SK-N-SH (cell line): ENCODE measurements around the gene MSH5. TPM values are rescaled to one million over a fixed set of nuclear protein-coding genes. Genes with fewer than 3 reads are reported as not detected.

ENCODE experiments used
- CTCF ChIA-PET: fragments of 300-600, 350-600 bp; formaldehyde crosslinking; extraction: SDS; loops from one replicate; lab custom pipeline; 2021; lab: Yijun Ruan, JAX
- POLR2A ChIA-PET: fragments of 350-600 bp; sonication (Branson Sonifier 250); formaldehyde crosslinking; extraction: SDS; loops from one replicate; lab custom pipeline; 2020; ENCODE audit warnings: antibody characterized with exemption, inconsistent platforms; lab: Yijun Ruan, JAX
- DNase-seq: peaks from one replicate; pipeline ENCODE4 v3.0.0; 2012
- H2AFZ ChIP-seq: fragments of 200-600 bp; sonication (generic); 2 replicates; pipeline ENCODE4 v1.8.1; 2016; ENCODE audit warnings: antibody characterized with exemption, mild to moderate bottlenecking, low read depth
- H3F3A ChIP-seq: fragments of 200-600 bp; sonication (generic); replicated peaks from 2 replicates; pipeline ENCODE3; 2016; ENCODE audit warnings: antibody characterized with exemption, mild to moderate bottlenecking; ENCODE audit not compliant: insufficient read depth
- H3K27ac ChIP-seq, 2 experiments: fragments of 200-500 bp in 1 of 2; fragments of 200-600 bp in 1 of 2; sonication (Bioruptor generic) in 1 of 2; sonication (generic), shearing (Covaris generic) in 1 of 2; 2 replicates each; pipeline versions ENCODE4 v1.5.1 to v1.6.1; 2014 to 2016; ENCODE audit warnings: low read depth in 2 of 2, inconsistent platforms in 1 of 2, low read length in 1 of 2, mild to moderate bottlenecking in 1 of 2, mixed read lengths in 1 of 2
- H3K27me3 ChIP-seq: fragments of 200-600 bp; sonication (generic), shearing (Covaris generic); 2 replicates; pipeline ENCODE4 v1.6.1; 2016; ENCODE audit warnings: mixed run types; ENCODE audit not compliant: insufficient read depth
- H3K36me3 ChIP-seq, 2 experiments: fragments of 200-500 bp in 1 of 2; fragments of 200-600 bp in 1 of 2; sonication (Bioruptor generic) in 1 of 2; sonication (generic) in 1 of 2; replicated peaks in 1 of 2; 2 replicates each; pipeline versions ENCODE3 to v1.5.1; 2014 to 2016; ENCODE audit warnings: low read length in 1 of 2, mild to moderate bottlenecking in 1 of 2; ENCODE audit not compliant: insufficient read depth in 2 of 2, control insufficient read depth in 1 of 2
- H3K4me1 ChIP-seq, 2 experiments: fragments of 200-500 bp in 1 of 2; fragments of 200-600 bp in 1 of 2; sonication (Bioruptor generic) in 1 of 2; sonication (generic), shearing (Covaris generic) in 1 of 2; 2 replicates each; pipeline versions ENCODE4 v1.5.1 to v1.6.1; 2014 to 2016; ENCODE audit warnings: low read depth in 1 of 2, low read length in 1 of 2, mixed run types in 1 of 2; ENCODE audit not compliant: insufficient read depth in 2 of 2, control insufficient read depth in 1 of 2
- H3K4me2 ChIP-seq: fragments of 200-600 bp; sonication (generic), shearing (Covaris generic); 2 replicates; pipeline ENCODE4 v1.6.1; 2017; ENCODE audit warnings: mixed run types
- H3K4me3 ChIP-seq, 2 experiments: fragments of 200-500 bp in 1 of 2; fragments of 200-600 bp in 1 of 2; sonication (Bioruptor generic) in 1 of 2; sonication (generic), shearing (Covaris generic) in 1 of 2; 2 replicates each; pipeline versions ENCODE4 v1.5.1 to v1.8.1; 2014 to 2016; ENCODE audit warnings: low read depth in 2 of 2, inconsistent platforms in 1 of 2, low read length in 1 of 2, mild to moderate bottlenecking in 1 of 2, mixed read lengths in 1 of 2, moderate library complexity in 1 of 2
- H3K79me2 ChIP-seq: fragments of 200-600 bp; sonication (generic); 2 replicates; pipeline ENCODE4 v1.8.1; 2017; ENCODE audit warnings: mild to moderate bottlenecking; ENCODE audit not compliant: insufficient read depth
- H3K9ac ChIP-seq: fragments of 200-600 bp; sonication (generic); 2 replicates; pipeline ENCODE4 v1.6.1; 2017; ENCODE audit warnings: mixed run types
- H3K9me2 ChIP-seq: fragments of 200-600 bp; sonication (generic); 2 replicates; pipeline ENCODE4 v1.6.1; 2017; ENCODE audit warnings: mixed run types
- H3K9me3 ChIP-seq: fragments of 200-600 bp; sonication (generic); 2 replicates; pipeline ENCODE4 v1.6.1; 2017; ENCODE audit warnings: mixed run types, mild to moderate bottlenecking, moderate library complexity
- H4K20me1 ChIP-seq: fragments of 200-600 bp; sonication (generic); 2 replicates; pipeline ENCODE4 v1.6.1; 2017; ENCODE audit warnings: mild to moderate bottlenecking, mixed run types; ENCODE audit not compliant: insufficient read depth
- ELF1 ChIP-seq: IDR thresholded peaks from 2 replicates; pipeline ENCODE4 v1.4.0; 2012
- EZH2phosphoT487 ChIP-seq: fragments of 200-600 bp; sonication (generic); IDR thresholded peaks from 2 replicates; pipeline ENCODE4 v1.6.1; 2017; ENCODE audit warnings: low read depth, mixed run types, mild to moderate bottlenecking, antibody characterized with exemption, moderate library complexity, borderline replicate concordance
- FOSL2 ChIP-seq: IDR thresholded peaks from 2 replicates; pipeline ENCODE4 v1.4.0; 2012; ENCODE audit warnings: low read depth, mild to moderate bottlenecking, moderate library complexity, borderline replicate concordance
- FOXM1 ChIP-seq: IDR thresholded peaks from 2 replicates; pipeline ENCODE4 v1.4.0; 2012; ENCODE audit warnings: low read depth, mild to moderate bottlenecking
- MEF2A ChIP-seq: IDR thresholded peaks from 2 replicates; pipeline ENCODE4 v1.4.0; 2012; ENCODE audit warnings: low read depth, borderline replicate concordance
- NRF1 ChIP-seq: IDR thresholded peaks from 2 replicates; pipeline ENCODE4 v1.6.1; 2012; ENCODE audit warnings: low read depth, mild to moderate bottlenecking, low read length
- RCOR1 ChIP-seq: fragments of 150-350 bp; IDR thresholded peaks from 2 replicates; pipeline ENCODE4 v1.6.1; 2017; ENCODE audit warnings: antibody characterized with exemption, low read length
- TAF1 ChIP-seq: IDR thresholded peaks from 2 replicates; pipeline ENCODE4 v1.6.1; 2012; ENCODE audit warnings: low read depth, mild to moderate bottlenecking, low read length, moderate library complexity, borderline replicate concordance
- TCF12 ChIP-seq: IDR thresholded peaks from 2 replicates; pipeline ENCODE4 v1.4.0; 2012
- TEAD4 ChIP-seq: IDR thresholded peaks from 2 replicates; pipeline ENCODE4 v1.4.0; 2012; ENCODE audit warnings: mild to moderate bottlenecking, borderline replicate concordance; ENCODE audit not compliant: insufficient read depth
- YY1 ChIP-seq: IDR thresholded peaks from 2 replicates; pipeline ENCODE4 v1.4.0; 2012; ENCODE audit warnings: low read depth, mild to moderate bottlenecking
- WGBS: methylation state at CpG from one replicate; pipeline ENCODE4 v1.1.6; 2017; ENCODE audit warnings: low lambda C conversion rate; 5-methylcytosine and 5-hydroxymethylcytosine counted together
- polyA plus RNA-seq, 3 experiments: library from polyadenylated mRNA; depleted of rRNA; stranded (reverse); fragments of >200 nt; gene quantifications; 2 replicates each; pipeline ENCODE4 v1.2.3, GENCODE V29; 2012
- TF ChIP-seq, protein P1 (sequence below): IDR thresholded peaks from 2 replicates; pipeline ENCODE4 v1.4.0; 2012; ENCODE audit warnings: low read depth, borderline replicate concordance
- TF ChIP-seq, protein P2 (sequence below): IDR thresholded peaks from 2 replicates; pipeline ENCODE4; 2012
- TF ChIP-seq, protein P3 (sequence below): IDR thresholded peaks from 2 replicates; pipeline ENCODE4 v1.4.0; 2012; ENCODE audit warnings: low read depth

MSH5 gene
- polyA plus RNA-seq, 1 of the 3 experiments (the other 2 are of a cell fraction), result 16.0 TPM

DNA sequence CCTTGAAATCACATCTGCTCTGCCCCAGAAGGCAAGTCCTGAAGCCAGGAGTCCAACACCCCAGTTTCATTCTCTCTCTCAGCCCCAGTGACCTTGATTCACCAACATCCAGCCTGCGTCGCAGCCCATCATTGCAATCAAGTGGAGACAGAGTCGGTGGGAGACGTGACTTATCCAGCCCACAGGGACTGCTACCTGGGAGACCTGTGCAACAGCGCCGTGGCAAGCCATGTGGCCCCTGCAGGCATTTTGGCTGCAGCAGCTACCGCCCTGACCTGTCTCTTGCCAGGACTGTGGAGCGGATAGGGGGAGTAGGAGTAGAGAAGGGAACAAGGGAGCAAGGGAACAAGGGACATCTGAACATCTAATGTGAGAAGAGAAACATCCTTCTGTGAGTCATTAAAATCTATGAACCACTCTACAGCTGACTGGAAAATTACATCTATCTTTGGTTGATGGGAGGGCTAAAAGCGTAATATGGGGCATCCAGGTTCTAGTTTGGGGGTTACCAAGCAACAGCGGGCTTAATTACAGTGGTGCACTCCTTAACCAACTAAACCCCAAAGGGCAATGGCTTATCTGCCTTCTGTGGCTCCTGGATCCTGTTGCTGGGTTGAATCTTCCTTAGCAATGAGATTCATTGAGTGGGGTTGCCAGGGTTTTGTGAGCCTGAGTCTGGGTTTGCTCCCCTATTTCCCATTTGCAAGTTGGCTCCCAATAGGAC, 22.1 kb upstream of the MSH5 start (continued):
- TF ChIP-seq, protein P1, sequence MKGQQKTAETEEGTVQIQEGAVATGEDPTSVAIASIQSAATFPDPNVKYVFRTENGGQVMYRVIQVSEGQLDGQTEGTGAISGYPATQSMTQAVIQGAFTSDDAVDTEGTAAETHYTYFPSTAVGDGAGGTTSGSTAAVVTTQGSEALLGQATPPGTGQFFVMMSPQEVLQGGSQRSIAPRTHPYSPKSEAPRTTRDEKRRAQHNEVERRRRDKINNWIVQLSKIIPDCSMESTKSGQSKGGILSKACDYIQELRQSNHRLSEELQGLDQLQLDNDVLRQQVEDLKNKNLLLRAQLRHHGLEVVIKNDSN, result no peak
- TF ChIP-seq EZH2phosphoT487 (no peak), TEAD4 (no peak), TCF12 (no peak), YY1 (no peak), NRF1 (no peak), FOSL2 (no peak), RCOR1 (no peak), ELF1 (no peak), TAF1 (no peak)
- TF ChIP-seq, protein P2, sequence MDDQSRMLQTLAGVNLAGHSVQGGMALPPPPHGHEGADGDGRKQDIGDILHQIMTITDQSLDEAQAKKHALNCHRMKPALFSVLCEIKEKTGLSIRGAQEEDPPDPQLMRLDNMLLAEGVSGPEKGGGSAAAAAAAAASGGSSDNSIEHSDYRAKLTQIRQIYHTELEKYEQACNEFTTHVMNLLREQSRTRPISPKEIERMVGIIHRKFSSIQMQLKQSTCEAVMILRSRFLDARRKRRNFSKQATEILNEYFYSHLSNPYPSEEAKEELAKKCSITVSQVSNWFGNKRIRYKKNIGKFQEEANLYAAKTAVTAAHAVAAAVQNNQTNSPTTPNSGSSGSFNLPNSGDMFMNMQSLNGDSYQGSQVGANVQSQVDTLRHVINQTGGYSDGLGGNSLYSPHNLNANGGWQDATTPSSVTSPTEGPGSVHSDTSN, result no peak

GRCh38 chr6:31718265-31718664, 21.5 kb upstream of the MSH5 start:
- Histone ChIP-seq H3K27me3 (no peaks in the 10 kb centered on the region), H3K4me2 (no peak overlapping the region), H2AFZ (no peak overlapping the region), H3K4me3 (no peak overlapping the region), H3K9me3 (no peaks in the 10 kb centered on the region), H3K4me1 (no peaks in the 10 kb centered on the region), H3F3A (peaks cover 3% of the 10 kb centered on the region), H3K27ac (no peak overlapping the region), H3K36me3 (no peaks in the 10 kb centered on the region), H3K9ac (no peak overlapping the region), H4K20me1 (no peaks in the 10 kb centered on the region), H3K79me2 (no peaks in the 10 kb centered on the region), H3K9me2 (no peaks in the 10 kb centered on the region)
- WGBS, result no CpG with 5 or more reads among the region's 1 CpG
- no peak for TF ChIP-seq FOXM1
- no peak for TF ChIP-seq ELF1
- TF ChIP-seq MEF2A, result no peak
- TF ChIP-seq YY1, result no peak
- no peak for TF ChIP-seq TEAD4
- TF ChIP-seq FOSL2, result no peak
- TF ChIP-seq, protein P3, sequence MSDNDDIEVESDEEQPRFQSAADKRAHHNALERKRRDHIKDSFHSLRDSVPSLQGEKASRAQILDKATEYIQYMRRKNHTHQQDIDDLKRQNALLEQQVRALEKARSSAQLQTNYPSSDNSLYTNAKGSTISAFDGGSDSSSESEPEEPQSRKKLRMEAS, result no peak
- TF ChIP-seq, protein P1, result no peak
- ChIA-PET POLR2A (no interaction called here), CTCF (interaction anchor here (0.6 kb wide), 1 partner anchor 72 kb away, joined by 3 read pairs; no protein-coding TSS in a partner anchor)
- no peak for DNase-seq
